AG04449 (cell line): ENCODE results near the gene SUMO3.

Experiments used
- CTCF ChIA-PET: fragments of 350-600 bp; formaldehyde crosslinking; extraction: SDS; loops from one replicate; lab custom pipeline; 2021; ENCODE audit warnings: antibody characterized with exemption; lab: Yijun Ruan, JAX
- POLR2A ChIA-PET: fragments of 400-600, 350-600 bp; formaldehyde crosslinking; extraction: SDS; loops from one replicate; lab custom pipeline; 2020; ENCODE audit warnings: antibody characterized with exemption, inconsistent platforms; lab: Yijun Ruan, JAX
- DNase-seq: peaks from one replicate; pipeline ENCODE4 v3.0.0-alpha.2; 2010; ENCODE audit warnings: low read depth, low spot score
- H3K4me3 ChIP-seq: 2 replicates; pipeline ENCODE4 v1.5.1; 2011; ENCODE audit warnings: low read depth, mild to moderate bottlenecking, control low read depth, low read length
- CTCF ChIP-seq: IDR thresholded peaks from one replicate; pipeline ENCODE4 v1.5.1; 2011; ENCODE audit warnings: mild to moderate bottlenecking, moderate library complexity, low read length, control low read depth, inconsistent platforms; ENCODE audit not compliant: insufficient read depth; ENCODE audit errors: missing control alignments

The SUMO3 gene

GRCh38 chr21:44817506-44817880 is 369 bp downstream of the SUMO3 start:
- peak overlapping the region; percentile 71 for H3K4me3 ChIP-seq
- CTCF ChIA-PET: interaction anchor here (0.6 to 0.9 kb wide), 2 partner anchors 10 to 24 kb away, joined by 3 to 4 read pairs; no protein-coding TSS in a partner anchor
- no peak for TF ChIP-seq CTCF
- POLR2A ChIA-PET: interaction anchor here (0.9 to 1.0 kb wide), 3 partner anchors 12 to 123 kb away, joined by 3 to 4 read pairs (median 3); partner anchors contain the start of gene PTTG1IP
- peak; percentile 23 for DNase-seq

GRCh38 chr21:44816761-44817505 is 929 bp downstream of the SUMO3 start:
- no peak for TF ChIP-seq CTCF
- CTCF ChIA-PET: interaction anchor here (0.9 to 2.7 kb wide), 2 partner anchors 9 to 17 kb away, joined by 4 to 13 read pairs; no protein-coding TSS in a partner anchor
- POLR2A ChIA-PET: interaction anchor here (0.9 to 1.0 kb wide), 3 partner anchors 11 to 123 kb away, joined by 3 to 4 read pairs (median 3); partner anchors contain the start of gene PTTG1IP
- DNase-seq: no peak
- peak overlapping the region; percentile 71 for H3K4me3 ChIP-seq

- no peak overlapping the region for H3K4me3 ChIP-seq
- ChIA-PET POLR2A (no interaction called here), CTCF (interaction anchor here (0.8 to 2.7 kb wide), 5 partner anchors 14 to 321 kb away, joined by 3 to 14 read pairs (median 5); partner anchors contain the start of gene UBE2G2)
- no peak for DNase-seq
- TF ChIP-seq CTCF: no peak
Measured at GRCh38 chr21:44815852-44816628, 1.8 kb downstream of the SUMO3 start.

GRCh38 chr21:44815225-44815624 is 2.6 kb downstream of the SUMO3 start:
- TF ChIP-seq CTCF: no peak
- CTCF ChIA-PET: interaction anchor here (0.8 to 2.7 kb wide), 5 partner anchors 13 to 322 kb away, joined by 3 to 14 read pairs (median 5); partner anchors contain the start of gene UBE2G2
- no peak for DNase-seq
- POLR2A ChIA-PET: no interaction called here
- H3K4me3 ChIP-seq: no peak overlapping the region

- ChIA-PET CTCF (interaction anchor here (2.2 to 2.7 kb wide), 3 partner anchors 12 to 21 kb away, joined by 5 to 14 read pairs (median 13); partner anchors contain the start of gene UBE2G2), POLR2A (no interaction called here)
- no peak for TF ChIP-seq CTCF
- no peak overlapping the region for H3K4me3 ChIP-seq
- no peak for DNase-seq
Measured at GRCh38 chr21:44814498-44815023, 3.3 kb downstream of the SUMO3 start.

- DNase-seq: no peak
- POLR2A ChIA-PET: no interaction called here
- H3K4me3 ChIP-seq: no peak overlapping the region
- TF ChIP-seq CTCF: no peak
- CTCF ChIA-PET: interaction anchor here (2.2 kb wide), 1 partner anchor 14 kb away, joined by 7 read pairs; no protein-coding TSS in a partner anchor
Measured at GRCh38 chr21:44813727-44814126, 4.1 kb downstream of the SUMO3 start.
